OCI-LY3 (cell line): Measurements from ENCODE around the gene TMEM242.

Experiments
- H2AFZ ChIP-seq: fragments of 200-600, 300-600 bp; shearing (Covaris generic); 2 replicates; pipeline ENCODE4 v1.6.0; 2014; ENCODE audit warnings: antibody characterized with exemption, low read depth, low read length
- H3K27ac ChIP-seq: fragments of 200-600, 300-600 bp; sonication (generic); 2 replicates; pipeline ENCODE4 v1.5.1; 2014; ENCODE audit warnings: mild to moderate bottlenecking, low read length, moderate library complexity, mixed read lengths
- H3K27me3 ChIP-seq: fragments of 200-600, 300-600 bp; sonication (generic); 2 replicates; pipeline ENCODE4 v1.6.1; 2014; ENCODE audit warnings: low read depth, low read length, mixed read lengths
- H3K36me3 ChIP-seq: fragments of 200-600, 300-600 bp; sonication (generic); replicated peaks from 2 replicates; pipeline ENCODE3; 2014; ENCODE audit warnings: low read depth, low read length, mixed read lengths
- H3K4me1 ChIP-seq: fragments of 300-600, 200-600 bp; sonication (generic); 2 replicates; pipeline ENCODE4 v1.6.1; 2014; ENCODE audit warnings: low read length, mixed read lengths
- H3K4me2 ChIP-seq: fragments of 200-600, 300-600 bp; sonication (generic); 2 replicates; pipeline ENCODE4 v1.6.1; 2014; ENCODE audit warnings: low read length, mixed read lengths
- H3K4me3 ChIP-seq: fragments of 300-600, 200-600 bp; sonication (generic); 2 replicates; pipeline ENCODE4 v1.5.1; 2014; ENCODE audit warnings: antibody characterized with exemption, mild to moderate bottlenecking, low read length, moderate library complexity
- H3K79me2 ChIP-seq: fragments of 300-600, 200-600 bp; shearing (Covaris generic); 2 replicates; pipeline ENCODE4 v1.6.1; 2014; ENCODE audit warnings: mild to moderate bottlenecking, low read length, mixed read lengths
- H3K9ac ChIP-seq: fragments of 300-600, 200-600 bp; shearing (Covaris generic); 2 replicates; pipeline ENCODE4 v1.6.0; 2014; ENCODE audit warnings: mild to moderate bottlenecking, low read length, moderate library complexity
- H3K9me3 ChIP-seq: fragments of 200-600, 300-600 bp; shearing (Covaris generic); 2 replicates; pipeline ENCODE4 v1.6.1; 2014; ENCODE audit warnings: low read length, mixed read lengths; ENCODE audit not compliant: insufficient read depth
- H4K20me1 ChIP-seq: fragments of 200-600, 300-600 bp; sonication (generic); 2 replicates; pipeline ENCODE4 v1.6.1; 2016; ENCODE audit warnings: low read length, mixed read lengths; ENCODE audit not compliant: insufficient read depth
- EZH2phosphoT487 ChIP-seq: fragments of 200-600 bp; shearing (Covaris generic); IDR thresholded peaks from 2 replicates; pipeline ENCODE4 v1.6.1; 2018; ENCODE audit warnings: antibody characterized with exemption, mixed run types, low read depth
- TF ChIP-seq, protein P1 (sequence below): fragments of 200-600, 300-600 bp; sonication (generic); IDR thresholded peaks from 2 replicates; pipeline ENCODE4 v1.5.1; 2014; ENCODE audit warnings: antibody characterized with exemption, low read length, low read depth

The TMEM242 gene

DNA sequence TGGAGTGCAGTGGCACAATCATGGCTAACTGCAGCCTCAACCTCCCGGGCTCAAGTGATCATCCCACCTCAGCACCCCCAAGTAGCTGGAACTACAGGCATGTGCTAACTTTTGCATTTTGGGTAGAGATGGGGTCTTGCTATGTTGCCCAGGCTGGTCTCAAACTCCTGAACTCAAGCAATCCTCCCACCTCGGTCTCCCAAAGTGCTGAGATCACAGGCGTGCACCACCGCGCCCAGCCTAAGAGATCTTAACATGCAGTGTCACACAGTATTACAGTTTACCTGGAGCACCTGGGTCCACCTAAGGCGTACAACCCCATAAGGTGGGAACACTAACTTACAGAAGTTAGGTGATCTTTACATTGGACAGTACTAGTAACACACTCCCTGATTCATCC, 29.5 kb downstream of the TMEM242 start:
- TF ChIP-seq, protein P1, sequence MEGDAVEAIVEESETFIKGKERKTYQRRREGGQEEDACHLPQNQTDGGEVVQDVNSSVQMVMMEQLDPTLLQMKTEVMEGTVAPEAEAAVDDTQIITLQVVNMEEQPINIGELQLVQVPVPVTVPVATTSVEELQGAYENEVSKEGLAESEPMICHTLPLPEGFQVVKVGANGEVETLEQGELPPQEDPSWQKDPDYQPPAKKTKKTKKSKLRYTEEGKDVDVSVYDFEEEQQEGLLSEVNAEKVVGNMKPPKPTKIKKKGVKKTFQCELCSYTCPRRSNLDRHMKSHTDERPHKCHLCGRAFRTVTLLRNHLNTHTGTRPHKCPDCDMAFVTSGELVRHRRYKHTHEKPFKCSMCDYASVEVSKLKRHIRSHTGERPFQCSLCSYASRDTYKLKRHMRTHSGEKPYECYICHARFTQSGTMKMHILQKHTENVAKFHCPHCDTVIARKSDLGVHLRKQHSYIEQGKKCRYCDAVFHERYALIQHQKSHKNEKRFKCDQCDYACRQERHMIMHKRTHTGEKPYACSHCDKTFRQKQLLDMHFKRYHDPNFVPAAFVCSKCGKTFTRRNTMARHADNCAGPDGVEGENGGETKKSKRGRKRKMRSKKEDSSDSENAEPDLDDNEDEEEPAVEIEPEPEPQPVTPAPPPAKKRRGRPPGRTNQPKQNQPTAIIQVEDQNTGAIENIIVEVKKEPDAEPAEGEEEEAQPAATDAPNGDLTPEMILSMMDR = no peak
- TF ChIP-seq EZH2phosphoT487 = no peak
- Histone ChIP-seq H3K4me3 (no peak overlapping the region), H3K27me3 (no peaks in the 10 kb centered on the region), H3K4me2 (no peak overlapping the region), H3K79me2 (no peaks in the 10 kb centered on the region), H3K4me1 (no peaks in the 10 kb centered on the region), H3K27ac (no peak overlapping the region), H3K36me3 (no peaks in the 10 kb centered on the region), H3K9me3 (no peaks in the 10 kb centered on the region), H3K9ac (no peak overlapping the region), H2AFZ (no peak overlapping the region), H4K20me1 (no peaks in the 10 kb centered on the region)

DNA sequence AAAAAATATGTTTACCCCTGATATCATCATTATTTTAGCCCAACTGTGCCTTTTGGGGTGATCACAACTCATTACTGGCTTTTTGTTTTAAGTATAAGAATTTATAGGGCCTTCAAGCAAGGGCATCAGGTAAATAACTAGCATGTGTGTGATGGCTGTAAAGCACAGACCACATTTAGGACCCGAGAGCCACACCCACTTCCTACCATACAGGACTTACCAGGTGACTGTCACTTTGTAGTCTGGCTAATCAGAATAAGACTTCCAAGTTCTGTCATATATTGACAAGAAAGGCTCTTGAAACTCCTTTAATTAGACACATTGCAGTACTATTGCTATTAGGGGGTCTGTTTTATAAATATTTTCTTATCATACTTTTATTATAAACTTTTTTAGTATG, 31.1 kb downstream of the TMEM242 start:
- no peaks in the 10 kb centered on the region for H3K36me3 ChIP-seq
- H2AFZ ChIP-seq = no peak overlapping the region
- no peaks in the 10 kb centered on the region for H3K9me3 ChIP-seq
- no peak overlapping the region for H3K27ac ChIP-seq
- H3K27me3 ChIP-seq = no peaks in the 10 kb centered on the region
- H3K9ac ChIP-seq = no peak overlapping the region
- no peak for TF ChIP-seq EZH2phosphoT487
- TF ChIP-seq, protein P1 = no peak
- H3K4me1 ChIP-seq = no peaks in the 10 kb centered on the region
- no peaks in the 10 kb centered on the region for H3K79me2 ChIP-seq
- H3K4me2 ChIP-seq = no peak overlapping the region
- H3K4me3 ChIP-seq = no peak overlapping the region
- H4K20me1 ChIP-seq = no peaks in the 10 kb centered on the region

DNA sequence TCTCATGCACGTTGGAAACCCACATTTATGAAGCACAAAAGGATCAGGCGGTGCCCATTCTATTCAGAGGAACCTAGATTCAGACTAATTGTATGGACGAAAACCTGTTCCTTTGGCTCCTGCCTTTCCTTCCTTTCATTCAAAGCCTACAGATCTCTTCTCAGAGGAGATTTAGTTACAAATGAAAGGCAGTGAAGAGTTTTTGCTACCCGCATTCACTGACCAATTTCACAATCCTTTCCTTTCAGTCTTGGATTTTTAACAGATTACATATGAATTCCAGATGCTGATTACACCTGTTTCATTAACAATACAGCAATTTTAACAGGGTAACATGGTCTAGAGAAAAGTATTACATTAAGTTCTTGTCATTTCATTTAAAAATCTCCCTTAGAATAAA, 32.0 kb downstream of the TMEM242 start:
- no peak overlapping the region for H2AFZ ChIP-seq

DNA sequence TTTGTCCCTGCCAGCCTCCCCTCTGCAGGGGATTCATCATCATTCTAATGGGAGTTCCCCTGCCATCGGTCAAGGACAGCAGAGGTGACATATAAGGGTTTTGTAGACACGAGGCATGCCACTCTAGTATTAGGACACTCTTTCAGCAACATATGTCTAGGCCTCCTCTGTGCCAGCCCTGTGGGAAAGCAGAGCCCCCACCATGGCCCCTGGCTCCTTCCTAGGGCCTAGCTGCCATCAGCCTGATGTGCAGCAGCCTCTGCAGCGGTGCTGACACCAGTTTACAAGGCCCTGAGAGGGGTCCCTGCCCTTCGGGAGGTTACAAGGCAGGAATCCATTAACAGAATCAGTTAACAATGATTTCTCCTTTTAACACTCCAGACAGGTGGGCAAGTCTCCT, 32.5 kb downstream of the TMEM242 start:
- H2AFZ ChIP-seq = no peak overlapping the region
- no peak for TF ChIP-seq EZH2phosphoT487
- TF ChIP-seq, protein P1 = no peak
- no peaks in the 10 kb centered on the region for H3K4me1 ChIP-seq
- no peaks in the 10 kb centered on the region for H3K36me3 ChIP-seq
- H3K79me2 ChIP-seq = no peaks in the 10 kb centered on the region
- no peaks in the 10 kb centered on the region for H3K27me3 ChIP-seq
- H3K27ac ChIP-seq = no peak overlapping the region
- no peak overlapping the region for H3K4me3 ChIP-seq
- no peaks in the 10 kb centered on the region for H3K9me3 ChIP-seq
- H3K4me2 ChIP-seq = no peak overlapping the region
- H3K9ac ChIP-seq = no peak overlapping the region
- H4K20me1 ChIP-seq = no peaks in the 10 kb centered on the region

More for the DNA sequence above, 32.0 kb downstream of the TMEM242 start:
- Histone ChIP-seq H3K27ac (no peak overlapping the region), H3K4me3 (no peak overlapping the region), H3K4me2 (no peak overlapping the region), H3K79me2 (no peaks in the 10 kb centered on the region), H3K9ac (no peak overlapping the region), H3K36me3 (no peaks in the 10 kb centered on the region), H3K4me1 (no peaks in the 10 kb centered on the region), H3K27me3 (no peaks in the 10 kb centered on the region), H4K20me1 (no peaks in the 10 kb centered on the region), H3K9me3 (no peaks in the 10 kb centered on the region)
- TF ChIP-seq, protein P1 = no peak
- no peak for TF ChIP-seq EZH2phosphoT487
